K562 (cell line): ENCODE data around the gene HP. TPM values are rescaled to one million over a fixed set of nuclear protein-coding genes. Genes with fewer than 3 reads are reported as not detected.

ENCODE experiments used
- BACH1 ChIP-seq: fragments of 200-800 bp; sonication (Bioruptor generic); IDR thresholded peaks from 2 replicates; pipeline ENCODE4 v1.6.1; 2016; ENCODE audit warnings: missing genetic modification characterization, missing compliant biosample characterization
- BHLHE40 ChIP-seq: IDR thresholded peaks from 2 replicates; pipeline ENCODE4 v1.6.1; 2011; ENCODE audit warnings: low read length, improper control_type of control experiment
- CHAMP1 ChIP-seq: fragments of 450-650 bp; IDR thresholded peaks from 2 replicates; pipeline ENCODE4 v1.6.1; 2016; ENCODE audit warnings: mild to moderate bottlenecking
- DDX20 ChIP-seq: fragments of 450-650 bp; IDR thresholded peaks from 2 replicates; pipeline ENCODE4 v1.6.1; 2016; ENCODE audit warnings: missing genetic modification characterization, low read depth, mild to moderate bottlenecking, missing compliant biosample characterization, moderate library complexity
- EGR1 ChIP-seq: fragments of 450-650 bp; conservative IDR thresholded peaks from 2 replicates; pipeline ENCODE4 v1.6.1; 2017; ENCODE audit warnings: mild to moderate bottlenecking
- ELF4 ChIP-seq: fragments of 450-650 bp; formaldehyde crosslinking; IDR thresholded peaks from 2 replicates; pipeline ENCODE4 v1.4.0; 2022; ENCODE audit warnings: missing genetic modification characterization
- FOSL1 ChIP-seq: fragments of 200-800 bp; sonication (Bioruptor generic); conservative IDR thresholded peaks from 2 replicates; pipeline ENCODE4 v1.6.1; 2016; ENCODE audit warnings: missing genetic modification characterization, missing compliant biosample characterization
- GTF2E2 ChIP-seq: fragments of 200-800 bp; sonication (Bioruptor generic); IDR thresholded peaks from 2 replicates; pipeline ENCODE4 v1.6.1; 2016; ENCODE audit warnings: missing genetic modification characterization, missing compliant biosample characterization
- HDAC2 ChIP-seq: fragments of 450-650 bp; IDR thresholded peaks from 2 replicates; pipeline ENCODE4 v1.6.1; 2016; ENCODE audit warnings: mild to moderate bottlenecking
- HDGF ChIP-seq: fragments of 450-650 bp; IDR thresholded peaks from 2 replicates; pipeline ENCODE4 v1.6.1; 2016
- HNRNPLL ChIP-seq: fragments of 200-400 bp; formaldehyde crosslinking; IDR thresholded peaks from 2 replicates; pipeline ENCODE4 v1.6.1; 2017; ENCODE audit warnings: low read length, low read depth, mild to moderate bottlenecking; ENCODE audit not compliant: poor library complexity, severe bottlenecking
- ILK ChIP-seq: fragments of 450-650 bp; IDR thresholded peaks from 2 replicates; pipeline ENCODE4 v1.6.1; 2016; ENCODE audit warnings: missing genetic modification characterization, low read depth, mild to moderate bottlenecking, missing compliant biosample characterization, moderate library complexity, borderline replicate concordance
- NR2C1 ChIP-seq, 2 experiments: fragments of 450-650 bp; IDR thresholded peaks; 2 replicates each; pipeline ENCODE4 v1.6.1; 2017; ENCODE audit warnings: mild to moderate bottlenecking in 2 of 2, antibody characterized with exemption in 1 of 2, inconsistent platforms in 1 of 2, missing compliant biosample characterization in 1 of 2, missing genetic modification characterization in 1 of 2
- POLR2AphosphoS5 ChIP-seq: IDR thresholded peaks from 2 replicates; pipeline ENCODE4 v1.6.1; 2011; ENCODE audit warnings: mild to moderate bottlenecking, low read depth, low read length, moderate library complexity; ENCODE audit not compliant: control insufficient read depth, insufficient read depth
- POLR2G ChIP-seq: fragments of 200-400 bp; formaldehyde crosslinking; IDR thresholded peaks from 2 replicates; pipeline ENCODE4 v1.6.1; 2017; ENCODE audit warnings: low read depth, mild to moderate bottlenecking, antibody characterized with exemption, low read length, moderate library complexity
- POLR3A ChIP-seq: IDR thresholded peaks from 2 replicates; pipeline ENCODE4 v1.6.1; 2011; ENCODE audit warnings: borderline replicate concordance, mild to moderate bottlenecking, moderate library complexity; ENCODE audit not compliant: insufficient read length, insufficient read depth; ENCODE audit errors: extremely low read depth
- TAF7 ChIP-seq: fragments of 450-650 bp; IDR thresholded peaks from 2 replicates; pipeline ENCODE4 v1.6.1; 2016; ENCODE audit warnings: missing genetic modification characterization, missing compliant biosample characterization
- ZEB2 ChIP-seq: fragments of 450-650 bp; IDR thresholded peaks from 2 replicates; pipeline ENCODE4 v1.6.1; 2016
- ZNF511 ChIP-seq: sonication (generic); formaldehyde crosslinking; IDR thresholded peaks from 2 replicates; pipeline ENCODE4 v1.8.0; 2022; ENCODE audit warnings: mild to moderate bottlenecking, missing genetic modification reagents
- polyA plus RNA-seq, 8 experiments: library from polyadenylated mRNA; depleted of rRNA in 4 of 8; stranded (reverse) in 5 of 8; unstranded in 3 of 8; fragments of >200 nt; fragmentation: Nextera tagmentation in 2 of 8; fragmentation: Illumina TruSeq in 1 of 8; extraction: Ambion mirVana in 2 of 8; extraction: Trizol in 1 of 8; gene quantifications; 2 replicates each; pipeline versions ENCODE4 v1.2.1 to v1.2.3, GENCODE V29; 2011 to 2014; ENCODE audit warnings: inconsistent platforms in 1 of 8, missing spikeins in 1 of 8
- total RNA-seq, 7 experiments: library from RNA; depleted of rRNA in 6 of 7; stranded (reverse); fragments of >200 nt in 6 of 7; fragmentation: Illumina TruSeq in 2 of 7; extraction: Trizol in 2 of 7; gene quantifications; 2 replicates each; pipeline versions ENCODE4 v1.2.1 to v1.2.3, GENCODE V29; 2011 to 2021; ENCODE audit warnings: low replicate concordance in 1 of 7
- TF ChIP-seq, protein P1 (sequence below): sonication (generic); formaldehyde crosslinking; IDR thresholded peaks from 2 replicates; pipeline ENCODE4 v1.5.0; 2020; ENCODE audit warnings: missing genetic modification reagents
- TF ChIP-seq, protein P2 (sequence below): fragments of 450-650 bp; formaldehyde crosslinking; IDR thresholded peaks from 2 replicates; pipeline ENCODE4 v1.4.0; 2022; ENCODE audit warnings: mild to moderate bottlenecking, moderate library complexity
- TF ChIP-seq, protein P3 (sequence below): fragments of 450-650 bp; IDR thresholded peaks from 2 replicates; pipeline ENCODE4 v1.6.1; 2016; ENCODE audit warnings: antibody characterized with exemption

The HP gene
- total and polyA plus RNA-seq, 9 of the 15 experiments (the other 6 are each of a cell fraction or from before 2014, with no cell fraction given): 0.04 to 8.7 TPM; not detected in 7

- TF ChIP-seq, protein P1, sequence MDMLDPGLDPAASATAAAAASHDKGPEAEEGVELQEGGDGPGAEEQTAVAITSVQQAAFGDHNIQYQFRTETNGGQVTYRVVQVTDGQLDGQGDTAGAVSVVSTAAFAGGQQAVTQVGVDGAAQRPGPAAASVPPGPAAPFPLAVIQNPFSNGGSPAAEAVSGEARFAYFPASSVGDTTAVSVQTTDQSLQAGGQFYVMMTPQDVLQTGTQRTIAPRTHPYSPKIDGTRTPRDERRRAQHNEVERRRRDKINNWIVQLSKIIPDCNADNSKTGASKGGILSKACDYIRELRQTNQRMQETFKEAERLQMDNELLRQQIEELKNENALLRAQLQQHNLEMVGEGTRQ (CRISPR knock-in tag): no peak
- TF ChIP-seq ZEB2 (0 out of 2 replicates have a peak, but pooled peaks have one; percentile 14), EGR1 (peak; percentile 68), POLR2AphosphoS5 (peak; percentile 79), FOSL1 (no peak), CHAMP1 (no peak), POLR3A (no peak), TAF7 (peak; percentile 83), ZNF511 (CRISPR knock-in tag) (peak; percentile 62; the same call in 1 of the 2 replicates), HNRNPLL (peak; percentile 54), BHLHE40 (no peak), DDX20 (no peak), POLR2G (peak; percentile 86), NR2C1 (IDR thresholded peaks at IDR 0.05) (peak; percentile 89), NR2C1 (tag; IDR thresholded peaks at IDR 0.05) (peak; percentile 90), BACH1 (no peak), GTF2E2 (tag) (0 out of 2 replicates have a peak, but pooled peaks have one; percentile 57), HDAC2 (peak; percentile 13; the same call in 1 of the 2 replicates), ELF4 (CRISPR knock-in tag) (peak; percentile 62; the same call in 1 of the 2 replicates), HDGF (no peak), ILK (tag) (no peak)
- TF ChIP-seq, protein P2, sequence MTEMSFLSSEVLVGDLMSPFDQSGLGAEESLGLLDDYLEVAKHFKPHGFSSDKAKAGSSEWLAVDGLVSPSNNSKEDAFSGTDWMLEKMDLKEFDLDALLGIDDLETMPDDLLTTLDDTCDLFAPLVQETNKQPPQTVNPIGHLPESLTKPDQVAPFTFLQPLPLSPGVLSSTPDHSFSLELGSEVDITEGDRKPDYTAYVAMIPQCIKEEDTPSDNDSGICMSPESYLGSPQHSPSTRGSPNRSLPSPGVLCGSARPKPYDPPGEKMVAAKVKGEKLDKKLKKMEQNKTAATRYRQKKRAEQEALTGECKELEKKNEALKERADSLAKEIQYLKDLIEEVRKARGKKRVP (CRISPR knock-in tag): no peak
- TF ChIP-seq, protein P3, sequence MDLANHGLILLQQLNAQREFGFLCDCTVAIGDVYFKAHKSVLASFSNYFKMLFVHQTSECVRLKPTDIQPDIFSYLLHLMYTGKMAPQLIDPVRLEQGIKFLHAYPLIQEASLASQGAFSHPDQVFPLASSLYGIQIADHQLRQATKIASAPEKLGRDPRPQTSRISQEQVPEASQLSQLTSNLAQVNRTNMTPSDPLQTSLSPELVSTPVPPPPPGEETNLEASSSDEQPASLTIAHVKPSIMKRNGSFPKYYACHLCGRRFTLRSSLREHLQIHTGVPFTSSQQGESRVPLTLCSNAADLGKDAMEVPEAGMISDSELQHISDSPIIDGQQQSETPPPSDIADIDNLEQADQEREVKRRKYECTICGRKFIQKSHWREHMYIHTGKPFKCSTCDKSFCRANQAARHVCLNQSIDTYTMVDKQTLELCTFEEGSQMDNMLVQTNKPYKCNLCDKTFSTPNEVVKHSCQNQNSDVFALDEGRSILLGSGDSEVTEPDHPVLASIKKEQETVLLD: no peak
Measured at GRCh38 chr16:72093448-72094265, 39.4 kb downstream of the HP start, which contains the start of the genes DHX38 and TXNL4B (continued).
